OCI-LY7 (cell line): ENCODE data around the gene CEP131. TPM values are rescaled to one million over a fixed set of nuclear protein-coding genes. Genes with fewer than 3 reads are reported as not detected.

Experiments used
- BruUV-seq: library from RNA; stranded (reverse); fragments of 400-500 nt; replicated peaks from 2 replicates; lab custom pipeline; 2021; lab: Mats Ljungman, UMichigan
- CTCF ChIA-PET: fragments of 300-600 bp; sonication (Branson Sonifier 250); formaldehyde crosslinking; loops from one replicate; lab custom pipeline; 2022; ENCODE audit warnings: antibody characterized with exemption; ENCODE audit not compliant: unreplicated experiment; lab: Charles Lee
- POLR2A ChIA-PET: fragments of 300-600 bp; sonication (Branson Sonifier 250); formaldehyde crosslinking; loops from one replicate; lab custom pipeline; 2022; ENCODE audit warnings: antibody characterized with exemption; lab: Charles Lee
- DNase-seq: peaks from one replicate; pipeline ENCODE4 v3.0.0-alpha.2; 2015; ENCODE audit warnings: low spot score
- H2AFZ ChIP-seq: fragments of 200-600 bp; sonication (generic), shearing (Covaris generic); 2 replicates; pipeline ENCODE4 v1.6.1; 2014; ENCODE audit warnings: mild to moderate bottlenecking, antibody characterized with exemption, low read length, moderate library complexity
- H3K27ac ChIP-seq: fragments of 200-600 bp; sonication (generic); 2 replicates; pipeline ENCODE4 v1.5.1; 2014; ENCODE audit warnings: mixed run types, low read depth, mild to moderate bottlenecking, moderate library complexity, low read length, inconsistent platforms; ENCODE audit not compliant: poor library complexity, severe bottlenecking
- H3K36me3 ChIP-seq: fragments of 200-600 bp; sonication (generic); 2 replicates; pipeline ENCODE4 v1.6.1; 2014; ENCODE audit warnings: mild to moderate bottlenecking, antibody characterized with exemption, low read length, moderate library complexity, mixed read lengths; ENCODE audit not compliant: insufficient read depth
- H3K4me1 ChIP-seq: fragments of 200-600 bp; sonication (generic); 2 replicates; pipeline ENCODE4 v1.5.1; 2014; ENCODE audit warnings: mild to moderate bottlenecking, low read length; ENCODE audit not compliant: insufficient read depth, poor library complexity, severe bottlenecking
- H3K4me2 ChIP-seq: fragments of 200-600 bp; sonication (generic); 2 replicates; pipeline ENCODE4 v1.6.1; 2014; ENCODE audit warnings: mild to moderate bottlenecking, low read length
- H3K4me3 ChIP-seq: fragments of 200-600 bp; sonication (generic); 2 replicates; pipeline ENCODE4 v1.5.1; 2014; ENCODE audit warnings: mild to moderate bottlenecking, low read depth, low read length; ENCODE audit not compliant: poor library complexity, severe bottlenecking
- H3K79me2 ChIP-seq: fragments of 200-600 bp; sonication (generic); 2 replicates; pipeline ENCODE4 v1.6.1; 2016; ENCODE audit warnings: low read depth, mild to moderate bottlenecking, low read length, moderate library complexity, mixed read lengths; ENCODE audit not compliant: insufficient read depth
- H3K9me2 ChIP-seq: fragments of 200-600 bp; sonication (generic); 2 replicates; pipeline ENCODE4 v1.6.1; 2016; ENCODE audit warnings: mild to moderate bottlenecking, low read length, mixed read lengths; ENCODE audit not compliant: insufficient read depth
- H3K9me3 ChIP-seq: fragments of 200-600 bp; sonication (generic); 2 replicates; pipeline ENCODE4 v1.6.1; 2014; ENCODE audit warnings: mild to moderate bottlenecking, mixed run types, low read length, mixed read lengths
- H4K20me1 ChIP-seq: fragments of 200-600 bp; sonication (generic); 2 replicates; pipeline ENCODE4 v1.6.1; 2014; ENCODE audit warnings: mild to moderate bottlenecking, antibody characterized with exemption, low read length, moderate library complexity, mixed read lengths; ENCODE audit not compliant: insufficient read depth
- CTCF ChIP-seq: fragments of 200-600 bp; sonication (generic); conservative IDR thresholded peaks from 2 replicates; pipeline ENCODE4 v1.5.1; 2014; ENCODE audit warnings: mild to moderate bottlenecking, antibody characterized with exemption, low read length, moderate library complexity, mixed read lengths
- EZH2phosphoT487 ChIP-seq: fragments of 200-600 bp; sonication (generic); IDR thresholded peaks from 2 replicates; pipeline ENCODE4 v1.6.1; 2018; ENCODE audit warnings: low read depth, borderline replicate concordance, mild to moderate bottlenecking, mixed run types, antibody characterized with exemption, low read length, moderate library complexity, mixed read lengths
- intact Hi-C: fragments of 100-400 bp; cut with micrococcal nuclease; formaldehyde crosslinking; loops from one replicate; pipeline ENCODE4 v1.10.0; 2022; ENCODE audit not compliant: unreplicated experiment
- total RNA-seq, 2 experiments: library from RNA; depleted of rRNA in 1 of 2; stranded (reverse); fragments of >200 nt in 1 of 2; shearing (Covaris generic) in 1 of 2; gene quantifications; 2 replicates each; pipeline ENCODE4 v1.2.3, GENCODE V29; 2014 to 2022

The CEP131 gene
- total RNA-seq, 2 experiments from 2014 or later = 32.9 to 38.6 TPM

DNA sequence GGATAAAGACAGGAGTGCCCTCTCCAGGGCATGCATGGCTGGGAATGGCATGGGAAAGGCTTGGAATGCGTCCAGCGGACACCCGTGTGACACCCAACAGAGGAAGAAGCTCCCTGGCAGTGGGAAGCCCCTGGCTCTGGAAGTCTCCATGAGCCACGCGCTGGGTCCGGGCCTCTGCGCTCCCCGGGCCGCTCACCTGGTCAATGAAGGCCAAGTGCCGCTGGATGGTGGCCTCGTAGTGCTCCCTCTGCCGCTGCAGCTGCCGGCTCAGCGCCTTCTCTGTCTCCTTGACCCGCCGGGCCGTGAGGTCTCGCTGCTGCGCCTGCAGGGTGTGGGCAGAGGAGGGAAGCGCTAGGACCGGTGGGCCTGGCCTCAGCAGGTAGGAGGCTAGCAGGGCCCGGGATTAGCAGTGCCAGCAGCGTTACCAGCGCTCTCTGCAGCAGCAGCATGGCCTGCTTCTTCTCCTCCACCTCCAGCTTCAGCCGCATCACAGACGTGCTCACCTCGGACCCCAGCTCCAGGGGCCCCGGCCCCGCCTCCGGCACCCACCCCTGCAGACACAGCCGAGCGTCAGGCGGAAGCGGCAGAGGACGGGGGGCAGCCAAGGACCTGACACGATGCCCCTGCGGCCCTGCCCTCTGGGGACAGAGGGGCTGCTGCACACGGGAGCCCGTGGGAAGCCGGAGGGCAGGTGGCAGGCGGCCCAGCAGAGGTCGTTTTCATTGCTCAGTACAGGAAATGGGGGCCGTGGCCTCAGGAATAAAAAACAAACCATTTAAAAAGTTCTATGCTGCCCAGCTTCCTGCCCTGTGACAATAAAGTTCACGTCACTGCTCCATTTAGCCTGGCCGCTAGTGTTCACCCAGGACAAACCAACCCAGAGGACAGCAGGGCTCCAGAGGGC, 26.0 kb downstream of the CEP131 start:
- Histone ChIP-seq H3K79me2 (no peaks in the 10 kb centered on the region), H2AFZ (no peak overlapping the region), H3K4me2 (no peak overlapping the region), H3K9me2 (no peaks in the 10 kb centered on the region), H3K27ac (no peak overlapping the region), H4K20me1 (no peaks in the 10 kb centered on the region), H3K9me3 (no peaks in the 10 kb centered on the region), H3K36me3 (peaks cover 16% of the 10 kb centered on the region; the same call in 1 of the 2 replicates), H3K4me1 (peaks cover 7% of the 10 kb centered on the region), H3K4me3 (no peak overlapping the region)
- BruUV-seq = no TSS peak
- CTCF ChIA-PET = interaction anchor here (1.0 kb wide), 1 partner anchor 10 kb away, joined by 3 read pairs; no protein-coding TSS in a partner anchor
- no peak for TF ChIP-seq EZH2phosphoT487
- no peak for TF ChIP-seq CTCF
- intact Hi-C loops = no loop called here
- no peak for DNase-seq
- POLR2A ChIA-PET = no interaction called here

DNA sequence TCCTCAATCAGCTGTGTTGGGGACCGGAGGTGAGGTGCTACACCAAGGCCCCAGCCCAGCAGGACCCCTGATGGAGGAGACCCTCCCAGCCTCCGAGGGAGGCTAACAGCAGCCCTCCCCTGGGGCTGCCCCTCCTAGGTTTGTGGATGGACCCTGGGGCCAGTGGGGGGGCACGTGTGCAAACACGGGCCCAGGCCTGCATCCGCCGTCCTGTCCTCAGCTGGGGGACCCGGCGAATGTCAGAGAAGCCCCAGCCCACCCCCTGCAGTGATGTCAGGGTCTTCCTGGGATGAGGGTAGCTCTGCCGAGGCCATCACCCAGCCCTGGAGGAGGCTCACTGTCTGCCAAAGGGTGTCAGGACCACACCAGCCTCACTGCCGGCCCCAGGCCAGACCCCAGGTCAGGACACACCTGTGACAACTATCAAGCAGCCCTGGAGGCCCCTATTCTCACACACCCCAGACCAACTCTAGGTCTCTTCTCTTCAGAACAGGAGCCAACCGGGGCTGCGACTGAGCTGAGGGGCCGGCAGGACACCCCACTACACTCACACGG, 26.7 kb downstream of the CEP131 start:
- Histone ChIP-seq H2AFZ (no peak overlapping the region), H3K36me3 (peaks cover 11% of the 10 kb centered on the region; the same call in 1 of the 2 replicates), H3K4me1 (peaks cover under 1% of the 10 kb centered on the region), H3K9me2 (no peaks in the 10 kb centered on the region), H3K4me2 (no peak overlapping the region), H3K27ac (no peak overlapping the region), H3K9me3 (no peaks in the 10 kb centered on the region), H3K79me2 (no peaks in the 10 kb centered on the region), H4K20me1 (no peaks in the 10 kb centered on the region), H3K4me3 (no peak overlapping the region)
- intact Hi-C loops = no loop called here
- no peak for DNase-seq
- ChIA-PET POLR2A (no interaction called here), CTCF (interaction anchor here (1.0 kb wide), 1 partner anchor 11 kb away, joined by 3 read pairs; no protein-coding TSS in a partner anchor)
- no peak for TF ChIP-seq EZH2phosphoT487
- no peak for TF ChIP-seq CTCF
- no TSS peak for BruUV-seq
